Trophoblast cell (in vitro differentiated cells and primary cell): ENCODE results near the gene EXOSC7.

Experiments
- DNase-seq, 2 donors: peaks; one replicate each; pipeline ENCODE4 v3.0.0-alpha.2; 2016
- H2AFZ ChIP-seq: 2 replicates; pipeline ENCODE4 v1.6.1; 2013; ENCODE audit warnings: low read length, moderate library complexity, mild to moderate bottlenecking; ENCODE audit not compliant: insufficient read depth, poor library complexity
- H2AK5ac ChIP-seq: 2 replicates; pipeline ENCODE4 v1.6.1; 2013; ENCODE audit warnings: mild to moderate bottlenecking, low read length
- H2BK120ac ChIP-seq: 2 replicates; pipeline ENCODE4 v1.6.1; 2013; ENCODE audit warnings: low read length, mild to moderate bottlenecking, moderate library complexity; ENCODE audit not compliant: insufficient read depth, poor library complexity
- H2BK12ac ChIP-seq: 2 replicates; pipeline ENCODE4 v1.6.1; 2013; ENCODE audit warnings: mild to moderate bottlenecking, low read length, moderate library complexity
- H2BK5ac ChIP-seq: 2 replicates; pipeline ENCODE4 v1.6.1; 2013; ENCODE audit warnings: low read length, low read depth, moderate library complexity, mild to moderate bottlenecking; ENCODE audit not compliant: poor library complexity
- H3K14ac ChIP-seq: 2 replicates; pipeline ENCODE4 v1.6.1; 2013; ENCODE audit warnings: mild to moderate bottlenecking, low read length
- H3K18ac ChIP-seq: 2 replicates; pipeline ENCODE4 v1.6.1; 2013; ENCODE audit warnings: mild to moderate bottlenecking, low read length
- H3K23ac ChIP-seq: 2 replicates; pipeline ENCODE4 v1.6.1; 2013; ENCODE audit warnings: low read length
- H3K27ac ChIP-seq: 2 replicates; pipeline ENCODE4 v1.5.1; 2013; ENCODE audit warnings: low read depth, mild to moderate bottlenecking, inconsistent platforms, low read length, moderate library complexity
- H3K27me3 ChIP-seq: 2 replicates; pipeline ENCODE4 v1.6.1; 2013; ENCODE audit warnings: inconsistent platforms, mild to moderate bottlenecking, low read length, moderate library complexity; ENCODE audit not compliant: insufficient read depth
- H3K36me3 ChIP-seq, 2 experiments: 1 replicate in 1 of 2; 2 replicates in 1 of 2; pipeline ENCODE4 v1.6.1; 2013; ENCODE audit warnings: low read length in 2 of 2, mild to moderate bottlenecking in 2 of 2, moderate library complexity in 1 of 2; ENCODE audit not compliant: insufficient read depth in 2 of 2, control insufficient read depth in 1 of 2
- H3K4ac ChIP-seq: 2 replicates; pipeline ENCODE4 v1.6.1; 2013; ENCODE audit warnings: low read depth, mild to moderate bottlenecking, low read length, moderate library complexity
- H3K4me1 ChIP-seq, 2 experiments: 1 replicate in 1 of 2; 2 replicates in 1 of 2; pipeline ENCODE4 v1.6.1; 2013; ENCODE audit warnings: low read length in 2 of 2, mild to moderate bottlenecking in 2 of 2, moderate library complexity in 1 of 2; ENCODE audit not compliant: insufficient read depth in 2 of 2, control insufficient read depth in 1 of 2
- H3K4me2 ChIP-seq: 2 replicates; pipeline ENCODE4 v1.6.1; 2013; ENCODE audit warnings: inconsistent platforms, mild to moderate bottlenecking, low read length, moderate library complexity
- H3K4me3 ChIP-seq: 2 replicates; pipeline ENCODE4 v1.5.1; 2013; ENCODE audit warnings: mild to moderate bottlenecking, low read depth, low read length, inconsistent platforms
- H3K79me1 ChIP-seq: one replicate; pipeline ENCODE4 v1.6.1; 2013; ENCODE audit warnings: low read length
- H3K79me2 ChIP-seq: 2 replicates; pipeline ENCODE4 v1.6.1; 2013; ENCODE audit warnings: low read length, mild to moderate bottlenecking; ENCODE audit not compliant: control insufficient read depth, insufficient read depth, poor library complexity
- H3K9ac ChIP-seq: 2 replicates; pipeline ENCODE4 v1.6.1; 2013; ENCODE audit warnings: mild to moderate bottlenecking, low read length
- H3K9me3 ChIP-seq: 2 replicates; pipeline ENCODE4 v1.6.1; 2013; ENCODE audit warnings: low read depth, mild to moderate bottlenecking, control low read depth, inconsistent platforms, low read length; ENCODE audit not compliant: insufficient read depth
- H4K12ac ChIP-seq: 2 replicates; pipeline ENCODE4 v1.6.1; 2013; ENCODE audit warnings: low read depth, mild to moderate bottlenecking, low read length, moderate library complexity
- H4K8ac ChIP-seq: 2 replicates; pipeline ENCODE4 v1.6.1; 2013; ENCODE audit warnings: low read depth, mild to moderate bottlenecking, low read length, moderate library complexity
- H4K91ac ChIP-seq: one replicate; pipeline ENCODE4 v1.6.1; 2013; ENCODE audit warnings: low read depth, mild to moderate bottlenecking, low read length, moderate library complexity
- WGBS: extraction: QIAGEN DNeasy Blood & Tissue Kit; methylation state at CpG from one replicate; pipeline ENCODE4 v1.1.7; 2013; ENCODE audit warnings: missing lambda C conversion rate; ENCODE audit not compliant: insufficient read length, insufficient coverage; ENCODE audit errors: extremely low coverage; 5-methylcytosine and 5-hydroxymethylcytosine counted together

EXOSC7 gene

GRCh38 chr3:45020534-45020933 is 44.5 kb downstream of the EXOSC7 start:
- Histone ChIP-seq H2BK120ac (no peak overlapping the region), H3K4ac (no peak overlapping the region), H3K79me2 (no peaks in the 10 kb centered on the region), H3K4me2 (no peak overlapping the region), H2AFZ (no peak overlapping the region), H2AK5ac (no peak overlapping the region), H3K9me3 (peaks cover 2% of the 10 kb centered on the region), H3K79me1 (no peaks in the 10 kb centered on the region), H3K23ac (no peak overlapping the region), H4K8ac (no peak overlapping the region), H3K18ac (no peak overlapping the region), H3K36me3 (peaks cover 0 to 2% of the 10 kb centered on the region in 2 experiments), H3K27ac (no peak overlapping the region), H2BK5ac (no peak overlapping the region), H3K27me3 (no peaks in the 10 kb centered on the region), H3K14ac (no peak overlapping the region), H3K4me1 (peaks cover 4 to 6% of the 10 kb centered on the region in 2 experiments), H4K91ac (no peak overlapping the region), H4K12ac (no peak overlapping the region), H3K4me3 (no peak overlapping the region), H3K9ac (no peak overlapping the region), H2BK12ac (no peak overlapping the region)
- WGBS: no CpG with 5 or more reads among the region's 8 CpGs
- DNase-seq: peak; percentile 27 to 53

DNA sequence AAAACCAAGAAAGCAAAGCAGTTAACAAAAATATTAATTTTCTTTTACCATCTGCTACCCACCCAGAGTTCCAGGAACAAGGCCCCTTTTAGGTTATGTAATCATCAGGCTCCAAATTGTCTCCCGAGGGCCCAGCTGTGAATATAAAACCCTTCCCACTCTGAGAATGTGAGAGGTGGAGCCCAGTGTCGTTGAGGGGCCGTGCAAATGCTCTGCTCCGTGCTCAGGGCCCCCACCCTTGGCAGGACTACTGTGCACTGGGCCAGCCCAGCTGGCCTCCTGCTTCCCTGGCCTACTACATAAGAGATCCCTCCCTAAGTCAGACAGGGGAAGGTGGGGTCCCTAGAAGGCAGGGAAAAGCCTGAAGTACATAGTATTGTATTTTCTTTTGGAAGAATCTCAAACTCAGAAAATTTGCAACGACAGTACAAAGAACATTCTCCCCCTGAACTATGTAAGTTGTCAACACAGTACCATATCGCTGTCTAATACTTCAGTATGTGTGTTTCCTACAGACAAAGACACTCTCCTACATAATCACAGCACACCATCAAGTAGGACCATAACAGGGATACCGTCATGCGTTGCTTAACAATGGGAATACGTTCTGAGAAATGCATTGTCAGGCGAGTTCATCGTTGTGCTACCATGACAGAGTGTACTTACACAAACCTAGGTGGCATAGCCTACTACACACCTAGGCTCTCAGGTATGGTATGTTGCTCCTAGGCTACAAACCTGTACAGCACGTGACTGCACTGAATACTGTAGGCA is 45.7 kb downstream of the EXOSC7 start:
- H3K79me1 ChIP-seq: no peaks in the 10 kb centered on the region
- H3K27me3 ChIP-seq: no peaks in the 10 kb centered on the region
- peaks cover 2% of the 10 kb centered on the region for H3K9me3 ChIP-seq
- H4K8ac ChIP-seq: no peak overlapping the region
- no peak overlapping the region for H3K4ac ChIP-seq
- no peak overlapping the region for H2AK5ac ChIP-seq
- no peak overlapping the region for H4K91ac ChIP-seq
- WGBS: no CpG with 5 or more reads among the region's 12 CpGs
- no peak overlapping the region for H3K18ac ChIP-seq
- H3K27ac ChIP-seq: no peak overlapping the region
- H2AFZ ChIP-seq: no peak overlapping the region
- H3K4me2 ChIP-seq: no peak overlapping the region
- H3K14ac ChIP-seq: no peak overlapping the region
- H3K36me3 ChIP-seq: peaks cover 0 to 2% of the 10 kb centered on the region in 2 experiments
- no peak overlapping the region for H4K12ac ChIP-seq
- H2BK120ac ChIP-seq: no peak overlapping the region
- no peaks in the 10 kb centered on the region for H3K4me1 ChIP-seq
- no peak overlapping the region for H2BK12ac ChIP-seq
- DNase-seq: peak; percentile 66 to 67
- H3K9ac ChIP-seq: no peak overlapping the region
- H3K79me2 ChIP-seq: no peaks in the 10 kb centered on the region
- H3K23ac ChIP-seq: peak overlapping the region; percentile 1
- H3K4me3 ChIP-seq: no peak overlapping the region
- no peak overlapping the region for H2BK5ac ChIP-seq

DNA sequence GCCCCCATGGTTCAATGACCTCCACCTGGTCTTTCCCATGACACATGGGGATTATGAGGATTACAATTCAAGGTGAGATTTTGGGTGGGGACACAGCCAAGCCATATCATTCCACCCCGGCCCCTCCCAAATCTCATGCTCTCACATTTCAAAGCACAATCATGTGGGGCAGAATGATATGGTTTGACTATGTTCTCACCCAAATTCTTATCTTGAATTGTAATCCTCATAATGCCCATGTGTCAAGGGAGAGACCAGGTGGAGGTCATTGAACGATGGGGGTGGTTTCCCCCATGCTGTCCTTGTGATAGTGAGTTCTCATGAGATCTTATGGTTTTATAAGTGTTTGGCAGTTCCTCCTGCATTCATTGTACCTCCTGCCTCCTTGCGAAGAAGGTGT is 47.6 kb downstream of the EXOSC7 start:
- Histone ChIP-seq H3K4me3 (no peak overlapping the region), H3K79me2 (no peaks in the 10 kb centered on the region), H3K4ac (no peak overlapping the region), H3K4me2 (no peak overlapping the region), H2AK5ac (no peak overlapping the region), H3K14ac (no peak overlapping the region), H3K27ac (no peak overlapping the region), H4K91ac (no peak overlapping the region), H3K79me1 (no peaks in the 10 kb centered on the region), H2BK5ac (no peak overlapping the region), H3K36me3 (no peaks in the 10 kb centered on the region), H3K23ac (no peak overlapping the region), H2AFZ (no peak overlapping the region), H3K27me3 (no peaks in the 10 kb centered on the region), H3K9me3 (peaks cover 2% of the 10 kb centered on the region), H4K8ac (no peak overlapping the region), H3K18ac (no peak overlapping the region), H3K4me1 (peaks cover 0 to 3% of the 10 kb centered on the region in 2 experiments), H2BK120ac (no peak overlapping the region), H3K9ac (no peak overlapping the region), H4K12ac (no peak overlapping the region), H2BK12ac (no peak overlapping the region)
- DNase-seq: no peak
- WGBS: no CpG with 5 or more reads among the region's 3 CpGs

DNA sequence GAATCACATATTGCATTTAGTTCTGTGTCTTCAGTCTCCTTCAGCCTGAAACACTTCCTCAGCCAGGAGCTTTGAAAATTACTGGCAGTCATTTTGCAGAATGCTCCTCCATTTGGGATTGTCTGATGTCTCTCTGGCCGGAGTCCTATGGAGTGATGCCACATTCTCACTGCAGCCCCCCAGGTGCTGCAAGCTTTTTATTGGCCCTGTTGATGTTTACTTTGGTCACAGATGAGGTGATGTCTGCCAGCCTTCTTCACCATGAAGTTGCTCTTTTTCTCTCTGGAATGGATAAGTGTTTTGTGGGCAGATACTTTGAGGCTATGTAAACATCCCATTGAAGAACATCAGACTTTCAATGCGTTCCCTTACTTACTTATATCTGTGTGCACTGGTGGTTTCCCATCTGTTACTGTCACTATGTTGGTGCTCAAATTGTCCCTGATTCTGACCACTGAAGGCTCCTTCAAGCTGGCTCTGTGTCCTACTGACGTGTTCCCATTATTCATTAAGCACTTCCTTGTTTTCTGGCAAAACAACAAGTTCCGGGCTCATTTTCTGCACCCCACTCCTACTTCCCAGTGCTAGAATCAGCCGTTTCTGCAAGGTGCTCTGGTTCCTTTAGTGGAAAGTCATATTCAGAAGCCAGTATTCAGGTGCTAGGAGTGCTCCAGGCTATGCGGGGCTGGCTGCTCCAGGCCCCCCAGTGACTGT is 48.7 kb downstream of the EXOSC7 start:
- H2AK5ac ChIP-seq: no peak overlapping the region
- H3K14ac ChIP-seq: no peak overlapping the region
- no peak overlapping the region for H3K23ac ChIP-seq
- no peak overlapping the region for H2AFZ ChIP-seq
- H2BK5ac ChIP-seq: no peak overlapping the region
- H4K91ac ChIP-seq: no peak overlapping the region
- H3K18ac ChIP-seq: no peak overlapping the region
- no peak for DNase-seq
- no peak overlapping the region for H4K12ac ChIP-seq
- no CpG with 5 or more reads among the region's 6 CpGs for WGBS
- peaks cover 0 to 3% of the 10 kb centered on the region in 2 experiments for H3K4me1 ChIP-seq
- no peak overlapping the region for H2BK12ac ChIP-seq
- no peaks in the 10 kb centered on the region for H3K79me1 ChIP-seq
- no peaks in the 10 kb centered on the region for H3K36me3 ChIP-seq
- H3K27ac ChIP-seq: no peak overlapping the region
- H3K9ac ChIP-seq: no peak overlapping the region
- H3K9me3 ChIP-seq: peaks cover 2% of the 10 kb centered on the region
- no peak overlapping the region for H4K8ac ChIP-seq
- H3K79me2 ChIP-seq: no peaks in the 10 kb centered on the region
- H3K4ac ChIP-seq: no peak overlapping the region
- H3K27me3 ChIP-seq: no peaks in the 10 kb centered on the region
- no peak overlapping the region for H2BK120ac ChIP-seq
- no peak overlapping the region for H3K4me3 ChIP-seq
- H3K4me2 ChIP-seq: no peak overlapping the region
